Measurements from ENCODE around the gene GINM1.

Gene GINM1

GRCh38 chr6:149593408-149593807 is 27.2 kb downstream of the GINM1 start:
- Histone ChIP-seq H3K9me3 (ENCODE audit: control insufficient read depth, low read length) (no peaks in the 10 kb centered on the region), H3K36me3 (ENCODE audit: control insufficient read depth, insufficient read depth, low read length) (peaks cover 73% of the 10 kb centered on the region), H3K4me3 (ENCODE audit: extremely low read depth, insufficient read depth, low read length, poor library complexity, severe bottlenecking) (no peak overlapping the region), H3K27ac (ENCODE audit: low read depth, low read length, severe bottlenecking) (no peak overlapping the region), H3K4me1 (ENCODE audit: control insufficient read depth, insufficient read depth, low read length, poor library complexity, severe bottlenecking) (no peaks in the 10 kb centered on the region)
- no CpG with 5 or more reads among the region's 1 CpG for WGBS, 2 experiments (ENCODE audit: insufficient coverage in 2 of 2)

GRCh38 chr6:149600508-149600907 is 34.3 kb downstream of the GINM1 start:
- Histone ChIP-seq H3K36me3 (ENCODE audit: control insufficient read depth, insufficient read depth, low read length) (peaks cover 40% of the 10 kb centered on the region), H3K27ac (ENCODE audit: low read depth, low read length, severe bottlenecking) (no peak overlapping the region), H3K4me3 (ENCODE audit: extremely low read depth, insufficient read depth, low read length, poor library complexity, severe bottlenecking) (no peak overlapping the region), H3K9me3 (ENCODE audit: control insufficient read depth, low read length) (no peaks in the 10 kb centered on the region), H3K4me1 (ENCODE audit: control insufficient read depth, insufficient read depth, low read length, poor library complexity, severe bottlenecking) (no peaks in the 10 kb centered on the region)
- 100% methylated on average over 4 of the region's 4 CpGs for WGBS, 2 experiments (ENCODE audit: insufficient coverage in 2 of 2)

- WGBS, 2 experiments (ENCODE audit: insufficient coverage in 2 of 2), result 100% methylated on average over 1 to 3 of the region's 7 CpGs
- no peak overlapping the region for H3K4me3 ChIP-seq (ENCODE audit: extremely low read depth, insufficient read depth, low read length, poor library complexity, severe bottlenecking)
- H3K4me1 ChIP-seq (ENCODE audit: control insufficient read depth, insufficient read depth, low read length, poor library complexity, severe bottlenecking), result no peaks in the 10 kb centered on the region
- H3K27ac ChIP-seq (ENCODE audit: low read depth, low read length, severe bottlenecking), result no peak overlapping the region
- H3K9me3 ChIP-seq (ENCODE audit: control insufficient read depth, low read length), result no peaks in the 10 kb centered on the region
- H3K36me3 ChIP-seq (ENCODE audit: control insufficient read depth, insufficient read depth, low read length), result no peaks in the 10 kb centered on the region
Measured at GRCh38 chr6:149608381-149608982, 42.3 kb downstream of the GINM1 start.

- no peak overlapping the region for H3K27ac ChIP-seq (ENCODE audit: low read depth, low read length, severe bottlenecking)
- no peaks in the 10 kb centered on the region for H3K4me1 ChIP-seq (ENCODE audit: control insufficient read depth, insufficient read depth, low read length, poor library complexity, severe bottlenecking)
- peaks cover 7% of the 10 kb centered on the region for H3K36me3 ChIP-seq (ENCODE audit: control insufficient read depth, insufficient read depth, low read length)
- 90 to 100% methylated on average over 1 to 2 of the region's 4 CpGs for WGBS, 2 experiments (ENCODE audit: insufficient coverage in 2 of 2)
- no peak overlapping the region for H3K4me3 ChIP-seq (ENCODE audit: extremely low read depth, insufficient read depth, low read length, poor library complexity, severe bottlenecking)
- no peaks in the 10 kb centered on the region for H3K9me3 ChIP-seq (ENCODE audit: control insufficient read depth, low read length)
Measured at GRCh38 chr6:149614337-149614736, 48.2 kb downstream of the GINM1 start.

GRCh38 chr6:149615805-149616204 is 49.6 kb downstream of the GINM1 start:
- 94 to 100% methylated on average over 1 to 3 of the region's 5 CpGs for WGBS, 2 experiments (ENCODE audit: insufficient coverage in 2 of 2)
- Histone ChIP-seq H3K36me3 (ENCODE audit: control insufficient read depth, insufficient read depth, low read length) (peaks cover 8% of the 10 kb centered on the region), H3K27ac (ENCODE audit: low read depth, low read length, severe bottlenecking) (no peak overlapping the region), H3K4me3 (ENCODE audit: extremely low read depth, insufficient read depth, low read length, poor library complexity, severe bottlenecking) (no peak overlapping the region), H3K4me1 (ENCODE audit: control insufficient read depth, insufficient read depth, low read length, poor library complexity, severe bottlenecking) (no peaks in the 10 kb centered on the region), H3K9me3 (ENCODE audit: control insufficient read depth, low read length) (no peaks in the 10 kb centered on the region)

GRCh38 chr6:149627672-149628071 is 61.5 kb downstream of the GINM1 start:
- Histone ChIP-seq H3K9me3 (ENCODE audit: control insufficient read depth, low read length) (no peaks in the 10 kb centered on the region), H3K36me3 (ENCODE audit: control insufficient read depth, insufficient read depth, low read length) (peaks cover 30% of the 10 kb centered on the region), H3K27ac (ENCODE audit: low read depth, low read length, severe bottlenecking) (no peak overlapping the region), H3K4me3 (ENCODE audit: extremely low read depth, insufficient read depth, low read length, poor library complexity, severe bottlenecking) (no peak overlapping the region), H3K4me1 (ENCODE audit: control insufficient read depth, insufficient read depth, low read length, poor library complexity, severe bottlenecking) (no peaks in the 10 kb centered on the region)

GRCh38 chr6:149628875-149629510 is 62.8 kb downstream of the GINM1 start:
- no peaks in the 10 kb centered on the region for H3K4me1 ChIP-seq (ENCODE audit: control insufficient read depth, insufficient read depth, low read length, poor library complexity, severe bottlenecking)
- no peak overlapping the region for H3K27ac ChIP-seq (ENCODE audit: low read depth, low read length, severe bottlenecking)
- peaks cover 24% of the 10 kb centered on the region for H3K36me3 ChIP-seq (ENCODE audit: control insufficient read depth, insufficient read depth, low read length)
- no peak overlapping the region for H3K4me3 ChIP-seq (ENCODE audit: extremely low read depth, insufficient read depth, low read length, poor library complexity, severe bottlenecking)
- no peaks in the 10 kb centered on the region for H3K9me3 ChIP-seq (ENCODE audit: control insufficient read depth, low read length)
- WGBS, 2 experiments (ENCODE audit: insufficient coverage in 2 of 2), result 89 to 100% methylated on average over 2 to 4 of the region's 4 CpGs

- Histone ChIP-seq H3K4me3 (ENCODE audit: extremely low read depth, insufficient read depth, low read length, poor library complexity, severe bottlenecking) (no peak overlapping the region), H3K4me1 (ENCODE audit: control insufficient read depth, insufficient read depth, low read length, poor library complexity, severe bottlenecking) (no peaks in the 10 kb centered on the region), H3K9me3 (ENCODE audit: control insufficient read depth, low read length) (no peaks in the 10 kb centered on the region), H3K36me3 (ENCODE audit: control insufficient read depth, insufficient read depth, low read length) (peaks cover 17% of the 10 kb centered on the region), H3K27ac (ENCODE audit: low read depth, low read length, severe bottlenecking) (no peak overlapping the region)
- no CpG with 5 or more reads among the region's 1 CpG for WGBS, 2 experiments (ENCODE audit: insufficient coverage in 2 of 2)
Measured at GRCh38 chr6:149634315-149634714, 68.1 kb downstream of the GINM1 start.

GRCh38 chr6:149636124-149636523 is 69.9 kb downstream of the GINM1 start:
- WGBS, 2 experiments (ENCODE audit: insufficient coverage in 2 of 2), result no CpG with 5 or more reads among the region's 2 CpGs
- Histone ChIP-seq H3K36me3 (ENCODE audit: control insufficient read depth, insufficient read depth, low read length) (peaks cover 9% of the 10 kb centered on the region), H3K4me3 (ENCODE audit: extremely low read depth, insufficient read depth, low read length, poor library complexity, severe bottlenecking) (no peak overlapping the region), H3K27ac (ENCODE audit: low read depth, low read length, severe bottlenecking) (no peak overlapping the region), H3K4me1 (ENCODE audit: control insufficient read depth, insufficient read depth, low read length, poor library complexity, severe bottlenecking) (no peaks in the 10 kb centered on the region), H3K9me3 (ENCODE audit: control insufficient read depth, low read length) (no peaks in the 10 kb centered on the region)

Measured in mesodermal cell (in vitro differentiated cells).